Measurements from ENCODE around the gene SETD5.

Gene SETD5

DNA sequence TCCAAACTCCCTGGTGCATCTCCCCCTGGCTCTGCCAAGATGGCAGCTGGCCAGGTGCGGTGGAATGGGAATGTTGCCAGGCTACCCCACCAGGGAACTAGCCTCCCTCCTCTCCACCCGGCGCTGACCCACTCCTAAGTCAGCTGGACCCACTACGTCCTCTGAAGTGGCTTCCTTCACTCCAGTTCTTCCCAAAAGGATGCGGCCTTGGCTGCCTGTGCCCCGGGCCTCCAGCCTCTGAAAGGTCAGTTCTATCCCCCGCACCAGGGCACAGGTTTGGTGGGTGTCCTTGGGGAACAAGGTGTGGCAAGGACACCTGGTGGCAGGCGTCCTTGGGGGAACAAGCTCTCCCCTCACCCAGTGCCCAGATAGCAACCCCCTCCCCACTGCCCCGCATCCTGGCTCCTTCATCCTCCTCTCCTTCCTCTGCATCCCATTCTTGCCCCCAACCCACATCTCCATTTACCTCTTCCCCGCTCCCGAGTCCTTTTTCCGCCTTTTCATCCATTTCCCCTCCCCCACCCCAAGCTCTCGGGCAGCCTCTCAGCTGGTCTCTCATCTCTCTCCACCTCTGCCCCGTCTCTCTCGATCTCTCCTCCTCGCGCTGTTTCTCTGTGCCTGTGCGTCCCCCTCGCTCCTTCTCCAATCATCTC is 102.2 kb downstream of the SETD5 start:
- ATAC-seq (ENCODE audit: insufficient read depth, low read depth) (no peak), DNase-seq (no peak)
- Histone ChIP-seq H2AFZ (ENCODE audit: low read depth, low read length) (no peak overlapping the region), H3K27ac (ENCODE audit: low read length) (no peak overlapping the region), H3K9ac (ENCODE audit: low read depth, low read length) (no peak overlapping the region), H4K20me1 (ENCODE audit: insufficient read depth, low read length) (0 out of 2 replicates have a peak, but pooled peaks cover 4% of the 10 kb centered on the region), H3K79me2 (ENCODE audit: insufficient read depth, low read length) (no peaks in the 10 kb centered on the region), H3K4me1 (ENCODE audit: insufficient read depth, low read length) (no peaks in the 10 kb centered on the region), H3K9me3 (ENCODE audit: insufficient read depth, low read length, severe bottlenecking) (no peaks in the 10 kb centered on the region), H3K4me2 (ENCODE audit: insufficient read depth, low read length) (no peak overlapping the region), H3K4me3 (ENCODE audit: low read depth in 1 of 2, low read length in 2 of 2) (no peak overlapping the region), H3K36me3 (ENCODE audit: insufficient read depth, low read length) (no peaks in the 10 kb centered on the region), H3K27me3 (ENCODE audit: insufficient read depth, low read length, poor library complexity) (peaks cover 18% of the 10 kb centered on the region)
- TF ChIP-seq, protein P1, sequence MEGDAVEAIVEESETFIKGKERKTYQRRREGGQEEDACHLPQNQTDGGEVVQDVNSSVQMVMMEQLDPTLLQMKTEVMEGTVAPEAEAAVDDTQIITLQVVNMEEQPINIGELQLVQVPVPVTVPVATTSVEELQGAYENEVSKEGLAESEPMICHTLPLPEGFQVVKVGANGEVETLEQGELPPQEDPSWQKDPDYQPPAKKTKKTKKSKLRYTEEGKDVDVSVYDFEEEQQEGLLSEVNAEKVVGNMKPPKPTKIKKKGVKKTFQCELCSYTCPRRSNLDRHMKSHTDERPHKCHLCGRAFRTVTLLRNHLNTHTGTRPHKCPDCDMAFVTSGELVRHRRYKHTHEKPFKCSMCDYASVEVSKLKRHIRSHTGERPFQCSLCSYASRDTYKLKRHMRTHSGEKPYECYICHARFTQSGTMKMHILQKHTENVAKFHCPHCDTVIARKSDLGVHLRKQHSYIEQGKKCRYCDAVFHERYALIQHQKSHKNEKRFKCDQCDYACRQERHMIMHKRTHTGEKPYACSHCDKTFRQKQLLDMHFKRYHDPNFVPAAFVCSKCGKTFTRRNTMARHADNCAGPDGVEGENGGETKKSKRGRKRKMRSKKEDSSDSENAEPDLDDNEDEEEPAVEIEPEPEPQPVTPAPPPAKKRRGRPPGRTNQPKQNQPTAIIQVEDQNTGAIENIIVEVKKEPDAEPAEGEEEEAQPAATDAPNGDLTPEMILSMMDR (IDR thresholded peaks at IDR 0.05; ENCODE audit: borderline replicate concordance, extremely low read depth, low read length, poor library complexity, severe bottlenecking), result no peak

GRCh38 chr3:9500108-9501050 is 103.0 kb downstream of the SETD5 start:
- ATAC-seq (ENCODE audit: insufficient read depth, low read depth) (peak; percentile 80), DNase-seq (peak; percentile 67)
- H3K9ac ChIP-seq (ENCODE audit: low read depth, low read length), result no peak overlapping the region
- TF ChIP-seq, protein P1 (IDR thresholded peaks at IDR 0.05; ENCODE audit: borderline replicate concordance, extremely low read depth, low read length, poor library complexity, severe bottlenecking), result peak; percentile 75
- peak; percentile 66 for TF ChIP-seq EZH2 (IDR thresholded peaks at IDR 0.05; ENCODE audit: borderline replicate concordance, low read depth, low read length, severe bottlenecking)
- H3K79me2 ChIP-seq (ENCODE audit: insufficient read depth, low read length), result no peaks in the 10 kb centered on the region
- no peak overlapping the region for H2AFZ ChIP-seq (ENCODE audit: low read depth, low read length)
- H3K9me3 ChIP-seq (ENCODE audit: insufficient read depth, low read length, severe bottlenecking), result no peaks in the 10 kb centered on the region
- no peaks in the 10 kb centered on the region for H3K4me1 ChIP-seq (ENCODE audit: insufficient read depth, low read length)
- H3K4me3 ChIP-seq (ENCODE audit: low read depth in 1 of 2, low read length in 2 of 2), result no peak overlapping the region
- peaks cover 18% of the 10 kb centered on the region for H3K27me3 ChIP-seq (ENCODE audit: insufficient read depth, low read length, poor library complexity)
- 0 out of 2 replicates have a peak, but pooled peaks cover 4% of the 10 kb centered on the region for H4K20me1 ChIP-seq (ENCODE audit: insufficient read depth, low read length)
- H3K36me3 ChIP-seq (ENCODE audit: insufficient read depth, low read length), result no peaks in the 10 kb centered on the region
- H3K27ac ChIP-seq (ENCODE audit: low read length), result no peak overlapping the region
- no peak overlapping the region for H3K4me2 ChIP-seq (ENCODE audit: insufficient read depth, low read length)

GRCh38 chr3:9501226-9501625 is 103.8 kb downstream of the SETD5 start:
- H3K79me2 ChIP-seq (ENCODE audit: insufficient read depth, low read length), result no peaks in the 10 kb centered on the region
- no peak for ATAC-seq (ENCODE audit: insufficient read depth, low read depth)
- TF ChIP-seq EZH2 (IDR thresholded peaks at IDR 0.05; ENCODE audit: borderline replicate concordance, low read depth, low read length, severe bottlenecking), result no peak
- TF ChIP-seq, protein P1 (IDR thresholded peaks at IDR 0.05; ENCODE audit: borderline replicate concordance, extremely low read depth, low read length, poor library complexity, severe bottlenecking), result no peak

More at GRCh38 chr3:9501226-9501625, 103.8 kb downstream of the SETD5 start:
- Histone ChIP-seq H3K9ac (ENCODE audit: low read depth, low read length) (no peak overlapping the region), H3K4me1 (ENCODE audit: insufficient read depth, low read length) (no peaks in the 10 kb centered on the region), H3K9me3 (ENCODE audit: insufficient read depth, low read length, severe bottlenecking) (no peaks in the 10 kb centered on the region), H3K27ac (ENCODE audit: low read length) (no peak overlapping the region), H2AFZ (ENCODE audit: low read depth, low read length) (no peak overlapping the region), H3K36me3 (ENCODE audit: insufficient read depth, low read length) (no peaks in the 10 kb centered on the region), H3K4me2 (ENCODE audit: insufficient read depth, low read length) (no peak overlapping the region), H3K4me3 (ENCODE audit: low read depth in 1 of 2, low read length in 2 of 2) (no peak overlapping the region), H4K20me1 (ENCODE audit: insufficient read depth, low read length) (0 out of 2 replicates have a peak, but pooled peaks cover 4% of the 10 kb centered on the region), H3K27me3 (ENCODE audit: insufficient read depth, low read length, poor library complexity) (peaks cover 18% of the 10 kb centered on the region)
- DNase-seq, result no peak

Data from DND-41 (cell line).